ENCODE results near the gene CNIH4. TPM values are rescaled to one million over a fixed set of nuclear protein-coding genes. Genes with fewer than 3 reads are reported as not detected.

The CNIH4 gene
- total RNA-seq, 4 donors from 2014 or later, result 22.4 to 32.4 (median 23.5) TPM

DNA sequence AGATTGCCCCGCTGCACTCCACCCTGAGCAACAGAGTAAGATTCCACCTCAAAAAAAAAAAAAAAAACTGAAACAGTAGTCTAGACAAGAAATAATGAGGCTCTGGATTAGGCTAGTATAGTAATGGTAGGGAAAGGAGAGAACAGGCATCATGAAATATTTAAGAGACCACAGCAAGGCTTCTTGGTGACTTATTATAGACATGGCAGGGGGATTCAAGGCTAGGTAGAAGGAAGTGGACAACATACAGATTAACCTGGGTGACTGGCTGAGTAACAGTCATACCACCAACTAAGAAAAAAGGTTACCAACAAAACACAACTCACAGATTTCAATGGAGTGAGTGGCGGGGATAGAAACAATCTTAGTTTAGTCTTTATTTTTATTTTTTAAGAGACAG lies 35.0 kb upstream of the CNIH4 start:
- H3K27me3 ChIP-seq, result no peaks in the 10 kb centered on the region
- intact Hi-C loops (cut with DNase I), result loop anchor here (10.0 kb wide), 1 partner anchor 147 kb away; no protein-coding TSS in a partner anchor
- no peaks in the 10 kb centered on the region for H3K4me1 ChIP-seq
- H3K27ac ChIP-seq, result no peak overlapping the region
- TF ChIP-seq POLR2A (IDR thresholded peaks at IDR 0.05), result no peak
- TF ChIP-seq, protein P1, sequence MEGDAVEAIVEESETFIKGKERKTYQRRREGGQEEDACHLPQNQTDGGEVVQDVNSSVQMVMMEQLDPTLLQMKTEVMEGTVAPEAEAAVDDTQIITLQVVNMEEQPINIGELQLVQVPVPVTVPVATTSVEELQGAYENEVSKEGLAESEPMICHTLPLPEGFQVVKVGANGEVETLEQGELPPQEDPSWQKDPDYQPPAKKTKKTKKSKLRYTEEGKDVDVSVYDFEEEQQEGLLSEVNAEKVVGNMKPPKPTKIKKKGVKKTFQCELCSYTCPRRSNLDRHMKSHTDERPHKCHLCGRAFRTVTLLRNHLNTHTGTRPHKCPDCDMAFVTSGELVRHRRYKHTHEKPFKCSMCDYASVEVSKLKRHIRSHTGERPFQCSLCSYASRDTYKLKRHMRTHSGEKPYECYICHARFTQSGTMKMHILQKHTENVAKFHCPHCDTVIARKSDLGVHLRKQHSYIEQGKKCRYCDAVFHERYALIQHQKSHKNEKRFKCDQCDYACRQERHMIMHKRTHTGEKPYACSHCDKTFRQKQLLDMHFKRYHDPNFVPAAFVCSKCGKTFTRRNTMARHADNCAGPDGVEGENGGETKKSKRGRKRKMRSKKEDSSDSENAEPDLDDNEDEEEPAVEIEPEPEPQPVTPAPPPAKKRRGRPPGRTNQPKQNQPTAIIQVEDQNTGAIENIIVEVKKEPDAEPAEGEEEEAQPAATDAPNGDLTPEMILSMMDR (IDR thresholded peaks at IDR 0.05), result no peak
- H3K9me3 ChIP-seq, result no peaks in the 10 kb centered on the region
- 94 to 99% methylated on average over 2 of the region's 2 CpGs for WGBS, 2 donors
- H3K36me3 ChIP-seq, result no peaks in the 10 kb centered on the region
- no peak overlapping the region for H3K4me3 ChIP-seq (replicated peaks in 1 of 3)
- DNase-seq, result no peak

- Histone ChIP-seq H3K4me1 (peaks cover 15 to 20% of the 10 kb centered on the region in 2 donors), H3K9me3 (no peaks in the 10 kb centered on the region), H3K27ac (no peak overlapping the region), H3K4me3 (replicated peaks in 1 of 3) (no peak overlapping the region), H3K27me3 (no peaks in the 10 kb centered on the region), H3K36me3 (no peaks in the 10 kb centered on the region)
- TF ChIP-seq POLR2A (IDR thresholded peaks at IDR 0.05), result no peak
- TF ChIP-seq, protein P1 (IDR thresholded peaks at IDR 0.05), result no peak
- intact Hi-C loops (cut with DNase I), result loop anchor here (10.0 kb wide), 1 partner anchor 151 kb away; no protein-coding TSS in a partner anchor
- WGBS, 2 donors, result 62 to 83% methylated on average over 1 of the region's 1 CpG
- DNase-seq, result no peak
Observed at GRCh38 chr1:224325959-224326358, 30.7 kb upstream of the CNIH4 start.

- 82 to 86% methylated on average over 6 of the region's 6 CpGs for WGBS, 2 donors
- Histone ChIP-seq H3K4me1 (peaks cover 17 to 22% of the 10 kb centered on the region in 2 donors), H3K9me3 (no peaks in the 10 kb centered on the region), H3K36me3 (no peaks in the 10 kb centered on the region), H3K27me3 (no peaks in the 10 kb centered on the region), H3K27ac (no peak overlapping the region), H3K4me3 (replicated peaks in 1 of 3) (peak overlapping the region in 1 of 3 donors; percentile 71)
- intact Hi-C loops (cut with DNase I), result loop anchor here (10.0 kb wide), 1 partner anchor 154 kb away; no protein-coding TSS in a partner anchor
- DNase-seq, result no peak
- no peak for TF ChIP-seq POLR2A (IDR thresholded peaks at IDR 0.05)
- TF ChIP-seq, protein P1 (IDR thresholded peaks at IDR 0.05), result no peak
Observed at GRCh38 chr1:224328644-224329043, 28.0 kb upstream of the CNIH4 start.

GRCh38 chr1:224329484-224329841 lies 27.2 kb upstream of the CNIH4 start:
- TF ChIP-seq, protein P1 (IDR thresholded peaks at IDR 0.05), result no peak
- TF ChIP-seq POLR2A (IDR thresholded peaks at IDR 0.05), result no peak
- Histone ChIP-seq H3K4me1 (peaks cover 17 to 22% of the 10 kb centered on the region in 2 donors), H3K4me3 (replicated peaks in 1 of 3) (peak overlapping the region; percentile 56 to 71 (median 62)), H3K36me3 (no peaks in the 10 kb centered on the region), H3K9me3 (no peaks in the 10 kb centered on the region), H3K27ac (peak overlapping the region in 2 of 3 donors; percentile 88 to 100), H3K27me3 (no peaks in the 10 kb centered on the region)
- DNase-seq, result no peak
- intact Hi-C loops (cut with DNase I), result loop anchor here (10.0 kb wide), 1 partner anchor 155 kb away; no protein-coding TSS in a partner anchor
- WGBS, 2 donors, result 0% methylated on average over 7 of the region's 7 CpGs

- peak within 1 kb of the TSS; percentile 56 to 71 (median 62) for H3K4me3 ChIP-seq (replicated peaks in 1 of 3)
- H3K9me3 ChIP-seq, result no peaks in the 10 kb centered on the region
- peak within 1 kb of the TSS; percentile 88 to 100 (median 92) for H3K27ac ChIP-seq
- H3K36me3 ChIP-seq, result no peaks in the 10 kb centered on the region
- peaks cover 17 to 22% of the 10 kb centered on the region in 2 donors for H3K4me1 ChIP-seq
- WGBS, 2 donors, result 0% methylated on average over 50 of the region's 52 CpGs
- peak; percentile 81 to 88 for DNase-seq
- intact Hi-C loops (cut with DNase I), result loop anchor here (5.0 to 10.0 kb wide), 2 partner anchors 155 to 213 kb away; no protein-coding TSS in a partner anchor
- no peaks in the 10 kb centered on the region for H3K27me3 ChIP-seq
- peak in 1 of 2 donors; percentile 47 for TF ChIP-seq POLR2A (IDR thresholded peaks at IDR 0.05)
- TF ChIP-seq, protein P1 (IDR thresholded peaks at IDR 0.05), result no peak
Observed at GRCh38 chr1:224329842-224330753, 26.6 kb upstream of the CNIH4 start, which contains the start of gene NVL. TSS of gene NVL (minus strand) at chr1:224330172. CDS start at chr1:224330127, 45 bp downstream.

Measured in thyroid gland (tissue), 4 donors.